Astrocyte (in vitro differentiated cells and primary cell): Measurements from ENCODE around the gene HTT-AS. TPM values are rescaled to one million over a fixed set of nuclear protein-coding genes. Genes with fewer than 3 reads are reported as not detected.

Experiments
- DNase-seq: peaks from one replicate; pipeline ENCODE4 v3.0.0-alpha.2; 2010; ENCODE audit warnings: low read depth
- FAIRE-seq: peaks from 2 replicates; lab custom pipeline; 2011; peaks lifted over from hg19 to GRCh38; lab: Jason Lieb, UNC
- H2AFZ ChIP-seq: 2 replicates; pipeline ENCODE4 v1.6.0; 2012; ENCODE audit warnings: low read depth, low read length, inconsistent platforms
- H3K27ac ChIP-seq: 2 replicates; pipeline ENCODE4 v1.5.1; 2011; ENCODE audit warnings: low read depth, low read length, inconsistent platforms
- H3K27me3 ChIP-seq: 2 replicates; pipeline ENCODE4 v1.6.0; 2011; ENCODE audit warnings: low read length, inconsistent platforms; ENCODE audit not compliant: insufficient read depth
- H3K36me3 ChIP-seq: 2 replicates; pipeline ENCODE4 v1.5.1; 2011; ENCODE audit warnings: low read length, inconsistent platforms; ENCODE audit not compliant: insufficient read depth
- H3K4me1 ChIP-seq: 2 replicates; pipeline ENCODE4 v1.5.1; 2011; ENCODE audit warnings: low read length, inconsistent platforms; ENCODE audit not compliant: insufficient read depth
- H3K4me2 ChIP-seq: 2 replicates; pipeline ENCODE4 v1.6.0; 2012; ENCODE audit warnings: low read length, inconsistent platforms
- H3K4me3 ChIP-seq: 2 replicates; pipeline ENCODE4 v1.5.1; 2011; ENCODE audit warnings: low read depth, mild to moderate bottlenecking, low read length, inconsistent platforms; ENCODE audit not compliant: insufficient read depth
- H3K79me2 ChIP-seq: 2 replicates; pipeline ENCODE4 v1.6.0; 2012; ENCODE audit warnings: mild to moderate bottlenecking, low read length, inconsistent platforms; ENCODE audit not compliant: insufficient read depth
- H3K9ac ChIP-seq: 2 replicates; pipeline ENCODE4 v1.6.0; 2012; ENCODE audit warnings: mild to moderate bottlenecking, low read length, inconsistent platforms
- H3K9me3 ChIP-seq: 2 replicates; pipeline ENCODE4 v1.5.1; 2012; ENCODE audit warnings: low read depth, mild to moderate bottlenecking, low read length, inconsistent platforms; ENCODE audit not compliant: insufficient read depth
- H4K20me1 ChIP-seq: 2 replicates; pipeline ENCODE4 v1.6.0; 2012; ENCODE audit warnings: low read length, inconsistent platforms; ENCODE audit not compliant: insufficient read depth
- H3K27ac Mint-ChIP-seq: one replicate; pipeline ENCODE4 v1.8.0; 2021; ENCODE audit warnings: mild to moderate bottlenecking, mixed read lengths; ENCODE audit not compliant: unreplicated experiment
- H3K27me3 Mint-ChIP-seq: one replicate; pipeline ENCODE4 v1.8.0; 2021; ENCODE audit warnings: low read depth, mixed read lengths; ENCODE audit not compliant: unreplicated experiment
- H3K36me3 Mint-ChIP-seq: one replicate; pipeline ENCODE4 v1.8.0; 2021; ENCODE audit warnings: low read depth, mixed read lengths; ENCODE audit not compliant: unreplicated experiment
- H3K4me1 Mint-ChIP-seq: one replicate; pipeline ENCODE4 v1.8.0; 2021; ENCODE audit warnings: low read depth, mixed read lengths; ENCODE audit not compliant: unreplicated experiment
- H3K4me3 Mint-ChIP-seq: one replicate; pipeline ENCODE4 v1.8.0; 2021; ENCODE audit warnings: mild to moderate bottlenecking, moderate library complexity, mixed read lengths; ENCODE audit not compliant: unreplicated experiment
- H3K9me3 Mint-ChIP-seq: one replicate; pipeline ENCODE4 v1.8.0; 2021; ENCODE audit warnings: mild to moderate bottlenecking, mixed read lengths; ENCODE audit not compliant: unreplicated experiment
- CTCF ChIP-seq: IDR thresholded peaks from 2 replicates; pipeline ENCODE4 v1.5.1; 2011; ENCODE audit warnings: low read depth, mild to moderate bottlenecking, inconsistent platforms, low read length, moderate library complexity; ENCODE audit not compliant: insufficient read depth
- EZH2 ChIP-seq: IDR thresholded peaks from 2 replicates; pipeline ENCODE4 v1.6.1; 2012; ENCODE audit warnings: mild to moderate bottlenecking, low read length, inconsistent platforms; ENCODE audit not compliant: insufficient read depth
- total RNA-seq: library from RNA; stranded (reverse); gene quantifications from 2 replicates; pipeline ENCODE4 v1.2.1, GENCODE V29; 2021

Gene HTT-AS
- total RNA-seq, 1 donor from 2014 or later, result not detected

DNA sequence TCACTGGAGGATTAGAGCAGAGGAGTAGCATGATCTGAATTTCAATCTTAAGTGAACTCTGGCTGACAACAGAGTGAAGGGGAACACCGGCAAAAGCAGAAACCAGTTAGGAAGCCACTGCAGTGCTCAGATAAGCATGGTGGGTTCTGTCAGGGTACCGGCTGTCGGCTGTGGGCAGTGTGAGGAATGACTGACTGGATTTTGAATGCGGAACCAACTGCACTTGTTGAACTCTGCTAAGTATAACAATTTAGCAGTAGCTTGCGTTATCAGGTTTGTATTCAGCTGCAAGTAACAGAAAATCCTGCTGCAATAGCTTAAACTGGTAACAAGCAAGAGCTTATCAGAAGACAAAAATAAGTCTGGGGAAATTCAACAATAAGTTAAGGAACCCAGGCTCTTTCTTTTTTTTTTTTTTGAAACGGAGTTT is 5.4 kb upstream of the HTT-AS start:
- Mint-ChIP-seq H3K4me1 (peaks cover 14% of the 10 kb centered on the region), H3K27me3 (no peaks in the 10 kb centered on the region), H3K9me3 (no peaks in the 10 kb centered on the region), H3K36me3 (no peaks in the 10 kb centered on the region), H3K27ac (no peak overlapping the region), H3K4me3 (no peak overlapping the region)
- peaks cover 88% of the 10 kb centered on the region for H4K20me1 ChIP-seq
- peaks cover 94% of the 10 kb centered on the region for H3K79me2 ChIP-seq
- DNase-seq (no peak), FAIRE-seq (no peak)
- TF ChIP-seq EZH2 (no peak), CTCF (no peak)
- no peak overlapping the region for H3K4me2 ChIP-seq
- H3K36me3 ChIP-seq, result no peaks in the 10 kb centered on the region
- H3K27ac ChIP-seq, result no peak overlapping the region
- no peak overlapping the region for H2AFZ ChIP-seq
- peaks cover 12% of the 10 kb centered on the region for H3K4me1 ChIP-seq
- no peaks in the 10 kb centered on the region for H3K27me3 ChIP-seq
- no peak overlapping the region for H3K4me3 ChIP-seq
- H3K9me3 ChIP-seq, result no peaks in the 10 kb centered on the region
- no peak overlapping the region for H3K9ac ChIP-seq

DNA sequence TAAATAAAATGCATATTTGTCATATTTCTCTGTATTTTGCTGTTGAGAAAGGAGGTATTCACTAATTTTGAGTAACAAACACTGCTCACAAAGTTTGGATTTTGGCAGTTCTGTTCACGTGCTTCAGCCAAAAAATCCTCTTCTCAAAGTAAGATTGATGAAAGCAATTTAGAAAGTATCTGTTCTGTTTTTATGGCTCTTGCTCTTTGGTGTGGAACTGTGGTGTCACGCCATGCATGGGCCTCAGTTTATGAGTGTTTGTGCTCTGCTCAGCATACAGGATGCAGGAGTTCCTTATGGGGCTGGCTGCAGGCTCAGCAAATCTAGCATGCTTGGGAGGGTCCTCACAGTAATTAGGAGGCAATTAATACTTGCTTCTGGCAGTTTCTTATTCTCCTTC is 3.5 kb upstream of the HTT-AS start:
- no peaks in the 10 kb centered on the region for H3K27me3 ChIP-seq
- H3K9ac ChIP-seq, result no peak overlapping the region
- no peak for TF ChIP-seq EZH2
- TF ChIP-seq CTCF, result no peak
- H3K27ac Mint-ChIP-seq, result no peak overlapping the region
- no peaks in the 10 kb centered on the region for H3K9me3 Mint-ChIP-seq
- no peak overlapping the region for H2AFZ ChIP-seq
- H3K36me3 Mint-ChIP-seq, result no peaks in the 10 kb centered on the region
- peaks cover 71% of the 10 kb centered on the region for H4K20me1 ChIP-seq
- no peaks in the 10 kb centered on the region for H3K9me3 ChIP-seq
- no peaks in the 10 kb centered on the region for H3K36me3 ChIP-seq
- no peak overlapping the region for H3K4me3 Mint-ChIP-seq
- H3K27ac ChIP-seq, result no peak overlapping the region
- H3K27me3 Mint-ChIP-seq, result no peaks in the 10 kb centered on the region
- FAIRE-seq (no peak), DNase-seq (no peak)
- peaks cover 12% of the 10 kb centered on the region for H3K4me1 Mint-ChIP-seq
- peaks cover 19% of the 10 kb centered on the region for H3K4me1 ChIP-seq
- H3K79me2 ChIP-seq, result peaks cover 76% of the 10 kb centered on the region
- no peak overlapping the region for H3K4me2 ChIP-seq
- H3K4me3 ChIP-seq, result no peak overlapping the region

DNA sequence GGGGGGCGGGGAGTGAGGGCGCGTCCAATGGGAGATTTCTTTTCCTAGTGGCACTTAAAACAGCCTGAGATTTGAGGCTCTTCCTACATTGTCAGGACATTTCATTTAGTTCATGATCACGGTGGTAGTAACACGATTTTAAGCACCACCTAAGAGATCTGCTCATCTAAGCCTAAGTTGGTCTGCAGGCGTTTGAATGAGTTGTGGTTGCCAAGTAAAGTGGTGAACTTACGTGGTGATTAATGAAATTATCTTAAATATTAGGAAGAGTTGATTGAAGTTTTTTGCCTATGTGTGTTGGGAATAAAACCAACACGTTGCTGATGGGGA is 1.3 kb upstream of the HTT-AS start:
- no peak for TF ChIP-seq EZH2
- TF ChIP-seq CTCF, result no peak
- Mint-ChIP-seq H3K4me1 (peaks cover 14% of the 10 kb centered on the region), H3K36me3 (no peaks in the 10 kb centered on the region), H3K27me3 (no peaks in the 10 kb centered on the region), H3K27ac (peak overlapping the region; percentile 84), H3K4me3 (peak overlapping the region; percentile 92), H3K9me3 (no peaks in the 10 kb centered on the region)
- no peak for FAIRE-seq
- H3K27me3 ChIP-seq, result no peaks in the 10 kb centered on the region
- peak overlapping the region; percentile 98 for H3K4me2 ChIP-seq
- peaks cover 55% of the 10 kb centered on the region for H3K79me2 ChIP-seq
- H3K9ac ChIP-seq, result peak overlapping the region; percentile 100
- no peak overlapping the region for H2AFZ ChIP-seq
- H3K4me1 ChIP-seq, result peaks cover 25% of the 10 kb centered on the region
- peak overlapping the region; percentile 95 for H3K27ac ChIP-seq
- H3K36me3 ChIP-seq, result no peaks in the 10 kb centered on the region
- H4K20me1 ChIP-seq, result peaks cover 49% of the 10 kb centered on the region
- H3K4me3 ChIP-seq, result peak overlapping the region; percentile 96
- no peaks in the 10 kb centered on the region for H3K9me3 ChIP-seq
- DNase-seq, result peak; percentile 57
